Gastrocnemius medialis (tissue), 4 donors: Measurements from ENCODE around the gene MACROD2.

Experiments used
- CTCF ChIP-seq, 5 experiments: fragments of 450-650 bp in 3 of 5; fragments of 200-600 bp in 2 of 5; sonication (generic) in 2 of 5; IDR thresholded peaks in 4 of 5; conservative IDR thresholded peaks in 1 of 5; 1 replicate in 4 of 5; 2 replicates in 1 of 5; pipeline ENCODE4 v1.5.1; 2016 to 2019; ENCODE audit warnings: antibody characterized with exemption in 5 of 5, mild to moderate bottlenecking in 3 of 5, moderate library complexity in 3 of 5
- POLR2A ChIP-seq, 2 donors: fragments of 450-650 bp; IDR thresholded peaks; one replicate each; pipeline ENCODE4 v1.6.1; 2017; ENCODE audit warnings: antibody characterized with exemption in 2 of 2, mild to moderate bottlenecking in 2 of 2, moderate library complexity in 2 of 2

DNA sequence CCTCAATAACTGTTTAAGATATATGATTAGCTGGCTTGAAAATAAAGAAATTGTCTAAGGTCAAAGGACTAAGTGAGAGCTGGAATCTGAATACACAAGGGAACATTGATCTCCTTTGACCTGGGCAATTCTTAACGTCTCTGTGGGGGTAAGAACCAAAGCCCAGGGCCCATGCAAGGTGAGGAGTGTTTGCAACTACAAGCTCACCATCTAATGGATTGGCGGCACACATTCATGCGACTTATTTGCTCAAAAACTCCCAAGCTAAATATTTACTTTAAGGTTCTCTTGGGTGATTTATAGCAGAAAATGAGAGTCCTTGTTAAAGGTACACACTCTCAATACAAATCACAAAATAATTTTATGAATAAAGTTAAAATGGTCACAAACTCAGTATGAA lies 734.1 kb downstream of the MACROD2 start:
- no peak for TF ChIP-seq CTCF (IDR thresholded peaks at IDR 0.05 in 4 of 5, conservative IDR thresholded peaks at IDR 0.05 in 1 of 5)
- TF ChIP-seq POLR2A (IDR thresholded peaks at IDR 0.05) = no peak
